ENCODE results near the gene RUNX1.

Gene RUNX1

DNA sequence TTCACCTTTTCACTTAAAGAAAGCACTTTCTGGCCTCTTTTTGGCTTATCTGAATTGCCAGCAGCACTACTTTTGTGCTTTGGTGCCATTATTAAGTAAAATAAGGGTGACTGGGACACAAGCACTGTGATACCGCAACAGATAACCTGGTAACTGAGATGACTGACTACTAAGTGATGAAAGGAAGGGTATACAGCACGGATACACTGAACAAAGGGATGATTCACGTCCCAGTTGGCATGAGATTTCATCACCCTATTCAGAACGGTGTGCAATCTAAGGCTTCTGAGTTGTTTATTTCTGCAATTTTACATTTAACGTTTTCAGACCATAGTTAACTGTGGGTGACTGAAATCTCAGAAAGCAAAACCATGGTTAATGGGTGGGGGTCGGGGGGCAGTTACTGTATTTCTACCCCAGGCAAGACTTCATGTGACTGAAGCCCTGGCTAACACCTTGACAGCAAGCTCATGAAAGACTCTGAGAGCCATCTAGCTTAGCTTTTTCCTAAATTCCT is 277.5 kb downstream of the RUNX1 start:
- DNase-seq, result no peak

DNA sequence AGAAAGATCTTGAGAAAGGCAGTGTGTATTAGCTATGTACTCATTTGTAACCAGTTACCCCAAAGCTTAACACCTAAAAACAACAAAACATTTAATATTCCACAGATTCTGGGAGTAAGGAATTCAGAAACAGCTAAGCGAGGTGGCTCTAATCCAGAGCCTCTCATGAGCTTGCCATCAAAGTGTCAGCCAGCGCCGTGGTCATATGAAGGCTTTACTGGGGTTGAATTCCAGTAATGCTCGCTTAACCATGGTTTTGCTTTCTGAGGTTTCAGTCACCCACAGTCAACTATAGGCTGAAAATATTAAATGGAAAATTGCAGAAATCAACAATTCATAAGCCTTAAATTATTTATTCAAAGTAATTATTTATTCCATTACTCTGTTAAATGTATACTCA is 278.5 kb downstream of the RUNX1 start:
- DNase-seq, result no peak

DNA sequence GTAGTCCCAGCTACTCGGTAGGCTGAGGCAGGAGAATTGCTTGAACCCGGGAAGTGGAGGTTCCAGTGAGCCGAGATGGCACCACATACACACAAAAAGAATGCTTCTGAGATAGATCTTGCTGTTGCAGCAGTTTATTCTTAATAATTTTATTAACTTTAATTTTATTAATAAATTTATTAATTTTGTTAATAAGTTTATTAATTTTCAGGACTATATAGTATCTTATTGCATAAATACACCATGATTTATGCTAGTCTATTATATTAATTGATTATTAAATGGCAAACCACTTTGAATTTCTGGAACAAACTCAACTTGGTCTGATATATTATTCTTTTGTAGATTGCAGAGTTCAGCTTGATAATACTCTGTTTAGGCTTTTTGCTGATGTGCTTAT is 280.8 kb downstream of the RUNX1 start:
- DNase-seq, result no peak

DNA sequence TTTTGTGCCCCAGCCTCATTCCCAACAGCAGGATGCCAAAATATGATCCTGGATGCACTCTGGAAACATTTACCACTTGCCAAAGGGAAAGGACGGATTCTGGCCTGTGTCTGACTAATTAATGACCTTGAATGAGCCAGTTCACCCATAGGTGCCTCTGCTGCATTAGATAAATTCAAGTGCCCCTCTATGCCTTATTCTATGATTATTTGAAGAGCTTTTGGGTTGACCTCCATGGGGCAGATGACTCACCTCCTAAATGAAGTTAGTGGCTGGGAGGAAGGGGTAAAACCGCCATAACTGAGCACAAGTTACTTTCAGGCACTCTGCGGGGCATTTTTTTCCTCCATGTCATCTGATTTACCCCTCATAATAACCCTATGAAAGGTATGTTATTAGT is 282.2 kb downstream of the RUNX1 start:
- DNase-seq, result no peak

DNA sequence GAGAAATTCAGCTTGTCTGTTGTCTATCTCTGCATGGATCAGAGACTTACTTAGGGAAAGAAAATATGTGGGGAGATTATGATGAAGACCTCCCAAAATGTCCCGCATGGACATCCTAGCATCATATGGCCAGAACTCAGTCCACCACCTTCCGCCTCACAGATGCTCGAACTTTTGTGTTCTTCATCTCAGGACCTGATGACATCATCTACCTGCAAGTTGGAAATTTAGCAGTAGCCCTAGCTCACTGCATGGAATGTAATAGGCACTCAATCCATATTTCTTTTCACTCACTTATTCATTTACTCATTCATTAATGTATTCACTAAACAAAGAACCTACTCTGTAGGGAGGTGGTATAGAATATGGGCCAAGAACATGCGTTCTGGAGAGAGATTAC is 283.5 kb downstream of the RUNX1 start:
- DNase-seq, result no peak

DNA sequence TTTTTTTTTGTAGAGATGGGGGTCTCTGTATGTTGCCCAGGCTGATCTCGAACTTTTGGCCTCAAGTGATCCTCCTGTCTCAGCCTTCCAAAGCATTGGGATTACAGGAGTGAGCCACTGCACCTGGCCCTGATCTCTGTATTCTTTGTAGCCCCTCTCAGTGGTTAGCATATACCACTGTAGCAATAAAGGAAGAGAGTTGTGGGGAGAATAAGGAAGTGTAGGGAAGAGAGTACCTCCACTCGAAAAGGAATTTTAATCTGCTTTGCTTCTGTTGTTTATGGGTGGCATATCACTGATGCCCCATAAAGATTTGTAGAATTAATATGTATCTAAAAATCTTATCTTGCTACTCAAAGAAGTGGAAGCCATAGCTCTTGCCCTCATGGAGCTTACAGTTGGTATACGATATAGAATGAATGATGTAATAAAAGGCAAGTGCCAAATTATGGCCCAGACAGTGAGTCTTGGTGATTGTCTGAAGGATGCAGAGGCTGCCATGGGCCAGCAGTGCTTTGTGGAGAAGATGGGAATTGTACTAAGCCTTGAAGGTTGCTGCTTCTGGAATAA is 284.3 kb downstream of the RUNX1 start:
- DNase-seq, result no peak

DNA sequence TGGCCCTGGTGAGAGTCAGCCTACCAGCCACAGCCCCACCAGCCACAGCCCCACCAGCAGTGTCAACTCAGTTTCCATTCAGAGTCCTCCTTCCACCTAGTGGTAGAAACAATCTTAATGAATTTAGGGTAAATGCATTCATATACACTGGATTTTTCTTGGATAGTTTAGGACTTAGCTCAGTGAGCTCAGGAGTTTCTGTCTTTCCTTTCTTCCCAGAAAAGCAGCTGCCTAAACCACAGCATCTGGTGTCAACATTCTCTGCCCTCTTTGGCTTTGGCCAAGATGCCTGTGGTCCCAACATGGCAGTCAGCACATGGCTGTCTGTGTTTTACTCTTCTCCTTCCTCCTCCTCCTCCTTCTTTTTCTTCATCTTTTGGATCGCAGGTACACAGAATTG is 286.3 kb downstream of the RUNX1 start:
- DNase-seq, result no peak

DNA sequence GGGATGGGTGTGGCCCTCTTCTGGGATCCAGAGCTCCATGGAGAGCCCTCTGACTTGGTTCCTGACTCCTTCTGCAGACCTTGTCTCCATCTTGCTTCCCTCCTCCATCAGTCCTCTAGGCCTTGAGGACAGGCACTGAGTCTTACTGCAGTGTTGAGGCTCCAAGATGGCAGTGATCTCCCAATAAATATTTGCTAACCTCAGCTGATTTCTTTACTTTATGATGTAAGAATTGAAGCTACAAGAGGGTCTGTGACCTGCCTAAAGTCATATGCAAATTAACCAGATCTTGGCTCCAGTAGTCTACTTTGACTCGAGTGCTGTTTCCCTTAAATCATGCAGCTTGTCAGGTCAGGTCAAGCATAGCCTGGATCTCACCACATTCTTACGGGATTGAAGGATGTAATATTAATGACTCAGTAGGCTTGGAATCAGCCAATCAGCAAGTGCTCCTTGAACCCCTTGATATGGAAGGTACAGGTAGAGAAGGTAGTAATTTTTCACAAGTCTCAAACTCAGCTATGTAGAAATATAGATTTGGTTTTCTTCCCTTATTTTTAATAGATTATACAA is 287.3 kb downstream of the RUNX1 start:
- DNase-seq, result no peak

DNA sequence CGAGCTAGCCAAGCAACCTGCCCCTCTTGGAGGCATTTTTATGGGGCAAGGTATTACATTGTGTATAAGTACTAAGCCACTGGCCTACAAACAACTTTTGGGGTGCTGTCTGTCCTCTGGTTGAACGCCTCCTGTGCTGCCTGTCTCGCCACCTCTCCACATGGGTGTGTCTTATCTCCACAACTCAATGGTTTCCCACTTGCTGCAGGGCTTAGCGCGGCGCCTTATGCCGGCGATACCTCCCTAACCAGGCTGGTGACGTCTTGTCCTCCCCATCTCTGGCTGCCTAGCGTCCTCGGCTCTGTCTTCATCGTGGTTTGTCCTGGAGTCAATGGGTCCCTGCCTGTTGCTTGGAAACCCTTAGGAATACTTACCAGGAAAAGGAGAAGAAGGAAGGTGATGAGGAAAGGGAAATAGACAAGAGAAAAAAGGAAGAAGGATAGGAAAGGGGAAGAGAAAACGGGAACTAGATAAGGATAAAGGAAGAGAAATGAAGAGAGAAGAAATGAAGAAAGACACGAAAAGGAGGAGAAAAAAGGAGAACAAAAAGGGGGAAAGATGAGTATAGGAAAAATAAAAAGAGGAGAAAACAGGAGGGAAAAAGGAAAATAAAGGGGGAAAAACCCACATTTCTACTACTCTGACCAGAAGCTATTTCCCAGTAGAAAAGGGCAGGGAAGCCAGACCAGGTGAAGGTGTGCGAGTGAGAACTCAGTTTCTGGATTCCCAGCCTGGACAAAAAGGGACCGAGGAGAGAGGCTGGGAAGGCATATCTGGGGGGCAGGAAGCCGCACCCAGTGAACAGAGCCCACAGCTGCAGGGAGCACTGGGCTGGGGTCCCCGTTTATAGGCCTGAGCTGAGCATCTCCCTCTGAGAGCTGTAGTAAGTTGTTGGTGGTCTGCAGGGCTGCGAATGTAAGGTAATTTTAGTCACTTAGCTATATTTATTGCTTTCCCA is 294.1 kb downstream of the RUNX1 start:
- no peak for DNase-seq

DNA sequence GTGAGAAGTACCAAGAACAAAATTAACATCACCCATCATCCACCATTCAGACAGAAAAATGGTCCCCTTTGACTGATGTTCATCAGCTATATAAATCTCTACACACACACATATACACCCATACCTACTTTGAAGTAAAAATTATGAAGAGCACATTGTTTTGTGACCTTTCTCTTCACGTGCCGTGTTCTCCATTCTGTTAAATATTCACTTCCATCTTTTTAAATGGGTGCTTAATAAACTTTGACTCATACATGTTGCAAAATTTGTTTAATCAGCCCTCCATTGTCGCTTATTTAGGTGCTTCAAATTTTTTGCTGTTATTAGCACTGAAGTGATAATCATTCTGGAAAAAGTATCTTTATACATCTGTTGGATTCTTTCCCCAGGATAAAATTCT is 300.2 kb downstream of the RUNX1 start:
- no peak for DNase-seq

DNA sequence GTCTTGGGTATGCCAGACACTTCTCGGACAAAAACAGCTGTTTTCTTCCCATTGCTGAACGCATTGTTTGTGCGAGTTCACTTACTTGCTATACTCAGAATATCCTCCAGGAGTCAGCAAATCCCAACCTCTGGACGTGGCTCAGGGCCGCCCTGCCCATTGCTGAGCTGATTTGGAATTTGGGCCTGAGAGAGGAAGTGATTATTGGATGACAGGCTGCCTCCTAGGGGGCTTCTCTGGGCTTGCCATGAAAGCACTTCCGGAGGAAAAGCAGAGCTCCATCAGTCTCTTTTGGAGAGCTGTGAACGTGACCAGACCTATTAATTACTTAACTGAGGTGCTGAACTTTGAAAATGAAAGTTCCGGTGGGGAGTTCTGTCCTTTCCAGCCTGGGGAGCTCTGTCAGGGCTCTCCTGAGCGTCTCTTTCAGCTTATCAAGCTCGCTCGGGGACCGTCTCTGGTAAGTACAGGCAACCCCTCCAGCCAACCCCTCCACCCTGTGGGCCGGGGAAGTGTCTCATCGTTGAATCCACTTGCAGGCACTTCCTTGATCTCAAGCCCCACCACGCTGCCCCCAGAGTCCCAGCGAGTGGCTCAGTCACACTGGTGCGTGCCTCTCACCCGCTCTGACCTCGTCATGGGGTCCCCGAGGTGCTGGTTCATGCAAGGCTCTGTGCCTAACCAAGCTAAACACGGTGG is 303.4 kb downstream of the RUNX1 start:
- DNase-seq, result peak; percentile 83

DNA sequence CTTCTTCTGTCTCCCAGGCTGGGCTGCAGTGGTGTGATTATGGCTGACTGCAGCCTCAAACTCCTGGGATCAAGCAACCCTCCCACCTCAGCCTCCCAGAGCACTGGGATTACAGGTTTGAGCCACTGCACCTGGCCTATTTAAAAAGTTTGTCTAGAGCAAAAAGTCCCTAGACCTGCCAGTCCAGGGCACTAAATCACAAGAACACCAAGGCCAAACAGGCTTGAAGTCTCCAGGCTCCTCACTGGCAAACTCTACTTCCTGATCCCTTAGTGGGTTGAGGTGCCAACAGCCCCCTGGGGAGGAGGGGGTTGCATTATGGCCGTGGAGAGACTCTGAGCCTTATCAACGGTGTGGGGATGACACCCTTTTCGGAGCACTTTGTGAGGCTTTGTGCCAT is 304.3 kb downstream of the RUNX1 start:
- no peak for DNase-seq

DNA sequence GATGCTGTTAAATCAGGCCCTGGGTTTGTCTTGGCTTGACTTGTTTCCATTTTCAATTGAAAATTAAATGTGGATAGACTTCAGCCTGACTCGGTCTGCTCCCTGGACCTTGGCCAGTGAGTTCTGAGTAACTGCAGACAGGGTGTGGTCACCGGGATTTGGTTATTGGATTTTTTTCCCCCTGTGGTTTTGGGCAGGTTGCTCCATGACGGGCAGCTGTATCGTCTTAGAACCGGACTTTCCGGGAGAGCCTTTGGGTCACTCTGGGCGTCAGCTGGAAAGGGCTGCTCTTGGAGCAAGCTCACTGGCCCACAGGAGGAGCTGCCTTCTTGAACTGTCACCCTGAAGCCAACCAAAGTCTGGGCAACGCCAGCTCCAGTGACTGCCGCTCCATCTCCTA is 305.3 kb downstream of the RUNX1 start:
- no peak for DNase-seq

DNA sequence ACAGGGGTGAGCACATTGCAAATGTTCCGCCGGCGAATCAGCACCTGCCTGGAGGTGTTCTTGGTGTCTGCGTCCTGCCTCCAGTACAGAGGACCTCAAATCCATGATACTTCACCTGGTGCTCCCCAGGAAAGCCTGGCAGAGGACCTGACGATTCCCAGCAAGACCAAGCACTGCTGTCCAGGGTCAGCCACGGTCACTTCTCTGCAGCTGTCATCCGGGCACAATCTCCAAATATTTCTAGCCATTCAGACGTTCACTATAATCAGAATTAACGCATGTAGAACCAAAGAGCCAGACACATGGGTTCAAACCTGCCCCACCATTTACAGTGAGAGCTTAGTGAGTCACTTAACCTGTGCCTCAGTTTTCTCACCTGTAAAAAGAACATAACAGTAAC is 305.8 kb downstream of the RUNX1 start:
- no peak for DNase-seq

DNA sequence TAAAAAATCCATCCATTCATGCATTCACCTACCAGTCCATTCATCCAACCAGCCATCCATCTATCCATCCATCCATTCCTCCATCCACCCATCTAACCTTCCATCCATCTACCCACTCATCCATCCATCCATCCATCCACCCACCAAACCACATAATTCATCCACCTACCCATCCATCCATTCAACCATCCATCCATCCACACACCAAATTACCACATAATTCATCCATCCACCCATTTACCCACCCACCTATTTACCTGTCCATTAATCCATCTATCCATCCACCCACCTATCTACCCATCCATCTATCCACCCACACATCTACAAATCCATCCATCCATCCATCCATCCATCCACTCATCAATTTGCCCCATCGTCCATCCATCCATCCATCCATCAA is 308.9 kb downstream of the RUNX1 start:
- DNase-seq, result no peak
